Measurements from ENCODE around the gene NLK. TPM values are rescaled to one million over a fixed set of nuclear protein-coding genes. Genes with fewer than 3 reads are reported as not detected.

The NLK gene
- polyA plus RNA-seq, 1 donor from 2014 or later = 81.7 TPM

GRCh38 chr17:28124962-28125361 lies 82.5 kb downstream of the NLK start:
- Histone ChIP-seq H3K36me3 (ENCODE audit: insufficient read depth, low read length) (no peaks in the 10 kb centered on the region), H3K4me2 (ENCODE audit: low read length) (no peak overlapping the region), H4K20me1 (ENCODE audit: insufficient read depth) (no peaks in the 10 kb centered on the region), H2AFZ (ENCODE audit: low read depth, low read length) (no peak overlapping the region), H3K79me2 (replicated peaks; ENCODE audit: insufficient read depth, low read length) (no peaks in the 10 kb centered on the region), H3K27ac (ENCODE audit: low read length) (no peak overlapping the region), H3K9me2 (ENCODE audit: insufficient read depth, low read length) (no peaks in the 10 kb centered on the region), H3K27me3 (ENCODE audit: insufficient read depth, low read depth, low read length) (no peaks in the 10 kb centered on the region), H3K4me3 (ENCODE audit: low read length) (no peak overlapping the region), H3K9me3 (ENCODE audit: low read length) (no peaks in the 10 kb centered on the region), H3K9ac (ENCODE audit: low read length) (no peak overlapping the region), H3F3A (ENCODE audit: insufficient read depth, low read length, poor library complexity, severe bottlenecking) (no peaks in the 10 kb centered on the region)
- TF ChIP-seq MXI1 (conservative IDR thresholded peaks at IDR 0.05; ENCODE audit: poor library complexity, severe bottlenecking) (no peak), TAF1 (IDR thresholded peaks at IDR 0.05; ENCODE audit: low read depth) (no peak), CTCF (IDR thresholded peaks at IDR 0.05; ENCODE audit: poor library complexity, severe bottlenecking) (no peak), POLR2AphosphoS5 (IDR thresholded peaks at IDR 0.05) (no peak), SMC3 (conservative IDR thresholded peaks at IDR 0.05; ENCODE audit: poor library complexity) (no peak)

- Histone ChIP-seq H3K4me3 (ENCODE audit: low read length) (no peak overlapping the region), H3K79me2 (replicated peaks; ENCODE audit: insufficient read depth, low read length) (no peaks in the 10 kb centered on the region), H3K9ac (ENCODE audit: low read length) (no peak overlapping the region), H4K20me1 (ENCODE audit: insufficient read depth) (no peaks in the 10 kb centered on the region), H3K9me2 (ENCODE audit: insufficient read depth, low read length) (no peaks in the 10 kb centered on the region), H3K36me3 (ENCODE audit: insufficient read depth, low read length) (no peaks in the 10 kb centered on the region), H3K27ac (ENCODE audit: low read length) (no peak overlapping the region), H3F3A (ENCODE audit: insufficient read depth, low read length, poor library complexity, severe bottlenecking) (no peaks in the 10 kb centered on the region), H3K27me3 (ENCODE audit: insufficient read depth, low read depth, low read length) (no peaks in the 10 kb centered on the region), H3K4me2 (ENCODE audit: low read length) (no peak overlapping the region), H3K9me3 (ENCODE audit: low read length) (no peaks in the 10 kb centered on the region), H2AFZ (ENCODE audit: low read depth, low read length) (no peak overlapping the region)
- TF ChIP-seq MXI1 (conservative IDR thresholded peaks at IDR 0.05; ENCODE audit: poor library complexity, severe bottlenecking) (no peak), SMC3 (conservative IDR thresholded peaks at IDR 0.05; ENCODE audit: poor library complexity) (no peak), EP300 (conservative IDR thresholded peaks at IDR 0.05; ENCODE audit: poor library complexity, severe bottlenecking) (no peak), REST (IDR thresholded peaks at IDR 0.05; ENCODE audit: borderline replicate concordance) (no peak), POLR2AphosphoS5 (IDR thresholded peaks at IDR 0.05) (no peak), EZH2 (IDR thresholded peaks at IDR 0.05; ENCODE audit: borderline replicate concordance, insufficient read depth, low read length, poor library complexity, severe bottlenecking) (no peak), TAF1 (IDR thresholded peaks at IDR 0.05; ENCODE audit: low read depth) (no peak), RAD21 (conservative IDR thresholded peaks at IDR 0.05) (no peak), CTCF (IDR thresholded peaks at IDR 0.05; ENCODE audit: poor library complexity, severe bottlenecking) (no peak)
Observed at GRCh38 chr17:28125526-28126378, 83.3 kb downstream of the NLK start.

Data from neural cell (in vitro differentiated cells).